Activated CD4-positive, alpha-beta memory T cell treated with anti-CD3 and anti-CD28 coated beads, Interleukin-2, amount 10 ng/mL, durations not matched to agents 7 days and 5 days (primary cell): ENCODE data around the gene RIPOR3. TPM values are rescaled to one million over a fixed set of nuclear protein-coding genes. Genes with fewer than 3 reads are reported as not detected.

Experiments used
- CTCF ChIA-PET: fragments of 350-600 bp; sonication (Branson Sonifier 250); formaldehyde crosslinking; loops from one replicate; lab custom pipeline; 2021; ENCODE audit warnings: antibody characterized with exemption, inconsistent platforms; lab: Charles Lee
- POLR2A ChIA-PET: fragments of 350-600 bp; sonication (Branson Sonifier 250); formaldehyde crosslinking; loops from one replicate; lab custom pipeline; 2021; ENCODE audit warnings: antibody characterized with exemption; lab: Charles Lee
- DNase-seq: peaks from one replicate; pipeline ENCODE4 v3.0.0-alpha.2; 2020
- H3K27ac Mint-ChIP-seq: one replicate; pipeline ENCODE4 v1.8.0; 2021; ENCODE audit warnings: mild to moderate bottlenecking, mixed read lengths
- H3K27me3 Mint-ChIP-seq: one replicate; pipeline ENCODE4 v1.8.0; 2021; ENCODE audit warnings: mixed read lengths
- H3K36me3 Mint-ChIP-seq: one replicate; pipeline ENCODE4 v1.8.0; 2021; ENCODE audit warnings: low read depth, mixed read lengths
- H3K4me1 Mint-ChIP-seq: one replicate; pipeline ENCODE4 v1.8.0; 2021; ENCODE audit warnings: mixed read lengths
- H3K4me3 Mint-ChIP-seq: one replicate; pipeline ENCODE4 v1.8.0; 2021; ENCODE audit warnings: mild to moderate bottlenecking, mixed read lengths
- H3K9me3 Mint-ChIP-seq: one replicate; pipeline ENCODE4 v1.8.0; 2021; ENCODE audit warnings: mixed read lengths
- total RNA-seq, 2 experiments: library from RNA; stranded (reverse); gene quantifications; one replicate each; pipeline ENCODE4 v1.2.3, GENCODE V29; 2021

Gene RIPOR3
- total RNA-seq, 2 experiments from 2014 or later = not detected

GRCh38 chr20:50692552-50692933 is 1.2 kb upstream of the RIPOR3 start:
- Mint-ChIP-seq H3K36me3 (no peaks in the 10 kb centered on the region), H3K4me3 (no peak overlapping the region), H3K4me1 (peaks cover 7% of the 10 kb centered on the region), H3K27ac (no peak overlapping the region), H3K27me3 (peaks cover 53% of the 10 kb centered on the region), H3K9me3 (no peaks in the 10 kb centered on the region)
- POLR2A ChIA-PET = no interaction called here
- DNase-seq = no peak
- CTCF ChIA-PET = no interaction called here

- no peaks in the 10 kb centered on the region for H3K36me3 Mint-ChIP-seq
- POLR2A ChIA-PET = no interaction called here
- peaks cover 7% of the 10 kb centered on the region for H3K4me1 Mint-ChIP-seq
- H3K4me3 Mint-ChIP-seq = no peak overlapping the region
- DNase-seq = no peak
- H3K9me3 Mint-ChIP-seq = no peaks in the 10 kb centered on the region
- CTCF ChIA-PET = interaction anchor here (0.6 kb wide), 1 partner anchor 17 kb away, joined by 3 read pairs; no protein-coding TSS in a partner anchor
- peaks cover 53% of the 10 kb centered on the region for H3K27me3 Mint-ChIP-seq
- H3K27ac Mint-ChIP-seq = no peak overlapping the region
These were observed 520 bp upstream of the RIPOR3 start for GRCh38 chr20:50691573-50692551.

GRCh38 chr20:50689864-50690649 is 1.3 kb downstream of the RIPOR3 start:
- DNase-seq = no peak
- Mint-ChIP-seq H3K36me3 (no peaks in the 10 kb centered on the region), H3K9me3 (no peaks in the 10 kb centered on the region), H3K4me1 (peaks cover 7% of the 10 kb centered on the region), H3K27me3 (peaks cover 48% of the 10 kb centered on the region), H3K27ac (no peak overlapping the region), H3K4me3 (no peak overlapping the region)
- POLR2A ChIA-PET = no interaction called here
- CTCF ChIA-PET = interaction anchor here (1.7 kb wide), 1 partner anchor 59 kb away, joined by 3 read pairs; no protein-coding TSS in a partner anchor

- no peaks in the 10 kb centered on the region for H3K9me3 Mint-ChIP-seq
- DNase-seq = no peak
- H3K27ac Mint-ChIP-seq = no peak overlapping the region
- H3K27me3 Mint-ChIP-seq = peaks cover 39% of the 10 kb centered on the region
- POLR2A ChIA-PET = no interaction called here
- H3K4me1 Mint-ChIP-seq = peaks cover 7% of the 10 kb centered on the region
- no peaks in the 10 kb centered on the region for H3K36me3 Mint-ChIP-seq
- CTCF ChIA-PET = interaction anchor here (1.7 kb wide), 1 partner anchor 61 kb away, joined by 3 read pairs; no protein-coding TSS in a partner anchor
- no peak overlapping the region for H3K4me3 Mint-ChIP-seq
These were observed 2.9 kb downstream of the RIPOR3 start for GRCh38 chr20:50688256-50688975.

GRCh38 chr20:50686821-50687220 is 4.5 kb downstream of the RIPOR3 start:
- peaks cover 6% of the 10 kb centered on the region for H3K4me1 Mint-ChIP-seq
- no peak overlapping the region for H3K27ac Mint-ChIP-seq
- peaks cover 28% of the 10 kb centered on the region for H3K27me3 Mint-ChIP-seq
- H3K9me3 Mint-ChIP-seq = no peaks in the 10 kb centered on the region
- H3K4me3 Mint-ChIP-seq = no peak overlapping the region
- ChIA-PET POLR2A (no interaction called here), CTCF (no interaction called here)
- H3K36me3 Mint-ChIP-seq = no peaks in the 10 kb centered on the region
- DNase-seq = no peak

GRCh38 chr20:50683570-50683969 is 7.8 kb downstream of the RIPOR3 start:
- ChIA-PET CTCF (no interaction called here), POLR2A (no interaction called here)

GRCh38 chr20:50682947-50683530 is 8.3 kb downstream of the RIPOR3 start:
- H3K27ac Mint-ChIP-seq = no peak overlapping the region
- H3K4me1 Mint-ChIP-seq = no peaks in the 10 kb centered on the region
- no peak overlapping the region for H3K4me3 Mint-ChIP-seq
- H3K36me3 Mint-ChIP-seq = no peaks in the 10 kb centered on the region
- CTCF ChIA-PET = no interaction called here
- no peaks in the 10 kb centered on the region for H3K9me3 Mint-ChIP-seq
- no peak for DNase-seq
- POLR2A ChIA-PET = no interaction called here
- H3K27me3 Mint-ChIP-seq = no peaks in the 10 kb centered on the region

More at GRCh38 chr20:50683570-50683969, 7.8 kb downstream of the RIPOR3 start:
- Mint-ChIP-seq H3K4me1 (no peaks in the 10 kb centered on the region), H3K27ac (no peak overlapping the region), H3K4me3 (no peak overlapping the region), H3K9me3 (no peaks in the 10 kb centered on the region), H3K36me3 (no peaks in the 10 kb centered on the region), H3K27me3 (peaks cover 2% of the 10 kb centered on the region)
- DNase-seq = no peak

DNA sequence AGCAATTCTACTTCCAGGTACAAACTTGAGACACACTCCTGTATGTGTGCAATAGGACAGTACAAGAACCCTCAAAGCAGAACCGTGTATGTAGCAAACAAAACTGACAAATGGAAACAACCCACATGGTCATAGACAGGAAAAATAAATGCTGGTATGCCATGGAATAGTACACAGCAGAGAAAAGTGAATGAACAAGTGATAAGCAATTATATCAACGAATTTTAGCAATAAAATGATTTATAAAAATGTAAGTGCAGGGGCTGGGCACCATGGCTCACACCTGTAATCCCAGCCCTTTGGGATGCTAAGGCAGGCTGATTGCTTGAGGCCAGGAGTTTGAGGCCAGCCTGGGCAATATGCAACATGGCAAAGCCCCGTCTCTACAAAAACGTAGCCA is 9.3 kb downstream of the RIPOR3 start:
- POLR2A ChIA-PET = no interaction called here
- Mint-ChIP-seq H3K4me1 (no peaks in the 10 kb centered on the region), H3K27ac (no peak overlapping the region), H3K36me3 (no peaks in the 10 kb centered on the region), H3K4me3 (no peak overlapping the region), H3K27me3 (peaks cover 2% of the 10 kb centered on the region), H3K9me3 (no peaks in the 10 kb centered on the region)
- CTCF ChIA-PET = no interaction called here
- DNase-seq = no peak

- H3K36me3 Mint-ChIP-seq = no peaks in the 10 kb centered on the region
- CTCF ChIA-PET = interaction anchor here (0.7 kb wide), 1 partner anchor 167 kb away, joined by 4 read pairs; no protein-coding TSS in a partner anchor
- H3K9me3 Mint-ChIP-seq = no peaks in the 10 kb centered on the region
- no peak for DNase-seq
- H3K4me3 Mint-ChIP-seq = no peak overlapping the region
- H3K4me1 Mint-ChIP-seq = no peaks in the 10 kb centered on the region
- H3K27ac Mint-ChIP-seq = no peak overlapping the region
- POLR2A ChIA-PET = no interaction called here
- H3K27me3 Mint-ChIP-seq = peaks cover 2% of the 10 kb centered on the region
These were observed 9.8 kb downstream of the RIPOR3 start for GRCh38 chr20:50681359-50682064.

DNA sequence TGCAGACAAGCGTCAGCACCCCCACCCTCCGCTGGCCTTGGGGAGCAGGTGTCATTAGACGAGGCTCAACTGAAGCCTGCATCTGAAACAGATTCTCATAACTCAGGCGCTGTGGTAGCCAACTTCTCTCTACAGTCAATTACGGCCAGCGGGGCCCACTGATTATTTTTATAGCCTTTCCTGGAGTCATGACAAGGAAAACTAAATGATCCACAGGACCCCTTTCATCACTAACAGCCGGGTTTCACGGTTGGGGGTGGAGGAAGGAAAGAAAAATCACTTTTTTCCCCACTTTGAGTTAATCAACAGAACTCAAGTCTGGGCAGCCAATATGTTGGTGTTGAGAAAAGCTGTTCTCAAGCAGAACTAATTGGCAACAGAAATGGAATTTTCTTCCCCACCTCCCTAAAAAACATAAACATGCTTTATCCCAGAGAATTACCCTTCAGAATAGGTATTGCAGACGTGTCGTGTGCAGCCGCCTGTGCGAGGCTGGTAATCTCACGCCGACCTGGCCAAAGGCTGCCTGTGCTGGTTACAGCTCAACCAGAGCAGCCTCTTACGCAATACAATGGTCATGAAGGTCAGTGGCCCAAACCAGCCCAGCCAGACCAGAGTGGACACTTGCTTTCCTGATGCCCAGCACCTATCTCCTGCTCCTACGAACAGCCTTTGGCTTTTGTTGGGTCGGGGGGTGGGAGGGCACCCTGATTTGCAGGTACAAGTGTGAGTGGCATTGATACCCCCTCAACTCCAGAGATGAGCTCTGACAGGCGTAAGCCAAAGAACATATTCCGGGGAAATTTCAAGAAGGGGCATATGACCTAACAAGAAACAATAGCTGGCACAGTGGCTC is 11.0 kb downstream of the RIPOR3 start:
- Mint-ChIP-seq H3K36me3 (no peaks in the 10 kb centered on the region), H3K9me3 (no peaks in the 10 kb centered on the region), H3K4me3 (no peak overlapping the region), H3K27me3 (peaks cover 2% of the 10 kb centered on the region), H3K27ac (no peak overlapping the region), H3K4me1 (no peaks in the 10 kb centered on the region)
- ChIA-PET CTCF (interaction anchor here (0.7 kb wide), 1 partner anchor 168 kb away, joined by 4 read pairs; no protein-coding TSS in a partner anchor), POLR2A (no interaction called here)
- DNase-seq = no peak

DNA sequence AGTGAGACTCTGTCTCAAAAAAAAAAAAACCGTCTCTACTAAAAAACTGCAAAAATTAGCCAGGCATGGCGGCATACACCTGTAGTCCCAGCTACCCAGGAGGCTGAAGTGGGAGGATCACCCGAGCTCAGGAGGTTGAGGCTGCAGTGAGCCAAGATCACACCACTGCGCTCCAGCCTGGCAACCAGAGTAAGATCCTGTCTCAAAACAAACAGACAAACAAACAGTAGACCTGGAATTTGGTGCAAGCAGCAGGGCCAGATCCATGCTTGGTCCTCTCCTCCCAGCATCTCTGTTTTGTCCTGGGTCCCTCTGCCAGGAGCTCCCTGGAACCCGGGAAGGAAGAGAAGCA is 11.6 kb downstream of the RIPOR3 start:
- ChIA-PET CTCF (no interaction called here), POLR2A (no interaction called here)
- no peak for DNase-seq
- Mint-ChIP-seq H3K4me1 (no peaks in the 10 kb centered on the region), H3K4me3 (no peak overlapping the region), H3K27me3 (peaks cover 2% of the 10 kb centered on the region), H3K36me3 (no peaks in the 10 kb centered on the region), H3K9me3 (no peaks in the 10 kb centered on the region), H3K27ac (no peak overlapping the region)
